GM21529 (cell line): ENCODE results near the gene WDR5.
A peak's percentile ranks its signal among the peaks of the same experiment; 100 is the strongest.

Experiments used
- ATAC-seq: cut with Tn5 transposase; IDR thresholded peaks from one replicate; pipeline ENCODE4 v1.9.1; 2021; ENCODE audit not compliant: unreplicated experiment

The WDR5 gene

DNA sequence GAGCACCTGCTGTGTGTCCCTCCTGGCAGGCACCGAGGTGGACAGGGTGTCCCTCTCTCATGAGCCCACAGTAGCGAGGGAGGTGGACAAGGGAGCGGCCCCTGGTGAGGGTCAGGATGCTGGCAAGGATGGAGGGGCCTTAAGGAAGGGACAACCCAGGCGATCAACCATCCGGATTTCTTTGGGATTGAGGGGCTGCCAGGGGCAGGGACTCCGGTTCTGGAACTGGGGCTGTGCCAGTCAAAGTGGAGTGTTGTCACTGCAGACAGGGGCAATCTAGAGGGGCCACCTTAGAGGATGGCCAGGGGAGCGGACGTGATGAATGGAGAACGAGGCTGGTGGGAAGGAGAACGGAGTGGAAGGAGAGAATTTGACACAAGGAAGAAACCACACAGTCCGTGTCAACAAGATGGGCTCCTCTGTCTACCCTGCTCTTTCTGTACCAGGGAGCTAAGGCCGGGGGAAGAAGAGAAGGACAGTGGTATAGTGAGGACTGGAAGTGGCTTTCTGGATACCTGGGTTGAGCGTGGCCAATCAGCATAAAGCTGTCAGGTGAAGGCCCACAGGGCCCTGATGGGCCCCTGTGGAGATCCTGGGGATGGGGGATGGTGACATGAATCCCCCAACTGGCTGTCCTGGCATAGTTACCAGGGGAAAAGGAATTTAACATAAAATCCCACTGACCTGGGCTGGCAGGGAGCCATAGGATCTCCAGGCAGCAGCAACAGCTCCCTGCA is 4.2 kb upstream of the WDR5 start:
- ATAC-seq, result no peak

DNA sequence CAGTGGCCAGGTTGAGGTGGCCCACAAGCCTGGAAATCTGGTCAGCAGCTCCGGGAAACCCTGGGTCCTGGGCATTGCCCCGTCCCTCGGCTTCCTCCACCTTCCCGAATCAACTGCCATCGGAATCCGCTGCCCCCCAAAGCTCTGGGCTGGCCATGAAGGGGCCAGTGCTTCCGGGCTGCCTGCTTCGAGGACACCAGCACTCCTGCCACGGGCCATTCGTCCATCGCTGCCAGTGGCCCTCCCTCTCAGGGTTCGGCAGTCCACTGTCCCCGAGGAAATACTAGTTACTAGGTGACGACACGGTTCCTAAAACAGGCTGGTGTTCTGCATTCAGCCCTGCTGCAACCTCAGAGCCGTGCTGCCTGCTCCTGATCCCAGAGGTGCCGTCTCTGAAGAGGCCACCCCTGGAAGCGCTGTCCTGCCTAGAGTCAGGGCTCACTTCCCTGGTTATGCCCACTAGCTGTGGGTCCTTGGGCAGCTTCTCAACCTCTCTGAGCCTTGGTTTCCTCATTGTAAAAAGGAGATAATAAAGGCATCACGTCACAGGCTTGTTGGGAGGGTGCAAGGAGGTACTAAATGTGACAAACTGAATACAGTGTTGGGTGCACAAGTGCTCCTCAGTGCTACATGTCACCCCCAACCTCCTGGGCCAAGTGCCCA is 3.5 kb upstream of the WDR5 start:
- ATAC-seq, result no peak

DNA sequence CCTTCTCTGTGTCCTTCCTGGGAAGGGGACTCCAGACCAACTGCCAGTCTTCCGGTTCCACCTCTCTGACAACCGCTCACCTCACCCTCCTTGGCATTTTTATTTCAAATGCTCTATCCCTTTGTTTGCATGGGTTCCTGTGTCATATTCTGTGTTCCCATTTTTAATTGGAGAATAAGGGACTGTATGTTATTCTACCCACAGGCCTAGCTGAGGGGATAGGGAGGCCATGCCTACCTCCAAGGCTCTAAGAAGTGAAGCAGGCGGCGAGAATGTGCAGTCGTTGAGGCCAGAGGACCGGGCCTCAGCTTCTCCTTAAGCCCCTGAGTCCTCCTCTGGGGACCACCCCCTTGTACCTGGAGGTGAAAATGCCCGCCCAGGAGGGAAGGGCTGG is 936 bp upstream of the WDR5 start:
- ATAC-seq, result no peak

DNA sequence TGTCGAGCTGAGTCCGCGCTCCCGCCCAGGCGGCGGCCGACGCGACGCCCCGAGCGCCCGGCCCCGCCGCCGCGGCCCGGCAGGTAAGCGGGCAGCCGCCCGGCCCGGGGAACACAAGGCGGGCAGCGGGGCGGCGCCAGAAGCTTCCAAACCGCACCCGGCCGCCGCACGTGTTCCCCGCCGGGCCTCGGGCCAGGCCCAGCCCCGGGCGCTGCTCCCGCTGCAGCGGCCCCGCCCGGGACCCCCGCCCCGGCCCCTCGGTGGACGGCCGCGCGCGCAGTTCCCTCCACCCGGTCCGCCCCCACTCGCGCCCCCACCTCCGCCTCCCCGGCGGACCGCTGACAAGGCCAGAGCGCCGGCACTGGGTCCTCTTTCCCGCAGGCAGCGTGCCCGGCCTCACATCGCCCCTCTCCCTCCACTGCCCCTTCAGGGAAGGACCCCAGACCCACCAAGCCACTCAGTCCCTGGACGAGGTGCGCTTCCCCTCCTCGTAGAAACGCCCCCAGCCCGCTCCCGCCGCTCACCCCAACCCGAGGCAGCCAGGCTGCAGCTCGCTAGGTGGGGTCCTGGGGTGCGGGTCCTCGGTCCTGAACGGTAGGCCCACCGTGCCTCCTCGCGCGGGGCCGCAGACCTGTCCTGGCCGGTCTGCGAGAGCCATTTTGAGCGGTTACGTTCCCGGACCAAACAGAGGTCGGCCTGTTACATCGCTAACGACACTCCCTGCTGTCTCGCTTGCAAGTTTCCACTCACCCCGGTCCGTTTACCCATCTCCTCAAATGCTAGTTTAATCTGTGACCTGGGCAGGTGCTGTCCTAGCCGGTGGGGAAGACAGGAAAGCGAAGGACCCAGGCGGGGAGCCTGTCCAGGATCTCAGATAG is 475 bp downstream of the WDR5 start:
- peak; percentile 16 for ATAC-seq

DNA sequence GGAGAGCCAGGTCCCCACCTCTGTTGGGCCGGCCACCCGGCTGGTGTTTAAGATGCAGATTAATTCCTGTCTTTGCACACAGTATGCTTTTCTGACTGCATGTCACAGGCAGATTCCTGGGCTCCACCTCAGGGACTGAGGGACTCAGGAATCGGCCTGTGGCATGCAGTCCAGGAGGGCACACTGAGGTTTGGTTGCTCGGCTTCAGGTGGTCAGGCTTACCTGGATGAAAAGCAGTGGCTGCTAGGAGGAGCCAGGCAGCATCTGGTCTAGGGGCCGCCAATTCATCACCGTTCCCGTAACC is 1.1 kb downstream of the WDR5 start:
- no peak for ATAC-seq

DNA sequence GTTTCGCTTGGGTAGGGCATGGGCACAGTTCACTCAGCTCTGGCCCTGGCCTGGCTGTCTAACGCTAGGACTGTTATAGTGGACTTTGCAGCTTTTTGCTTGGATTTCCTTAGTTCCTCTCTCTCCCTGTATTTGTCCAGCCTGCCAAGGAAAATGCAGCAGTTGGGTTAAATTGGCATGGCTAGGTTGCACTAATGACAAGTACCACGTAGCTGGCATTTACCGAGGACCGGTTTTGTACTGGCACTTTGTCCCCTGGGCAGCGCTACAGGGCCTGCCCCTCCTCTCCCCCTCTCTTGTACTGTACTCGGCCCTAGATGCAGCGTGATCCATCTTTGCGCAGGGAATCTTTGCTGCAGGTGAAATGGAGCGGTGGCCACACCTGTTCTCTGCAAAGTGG is 2.4 kb downstream of the WDR5 start:
- no peak for ATAC-seq

DNA sequence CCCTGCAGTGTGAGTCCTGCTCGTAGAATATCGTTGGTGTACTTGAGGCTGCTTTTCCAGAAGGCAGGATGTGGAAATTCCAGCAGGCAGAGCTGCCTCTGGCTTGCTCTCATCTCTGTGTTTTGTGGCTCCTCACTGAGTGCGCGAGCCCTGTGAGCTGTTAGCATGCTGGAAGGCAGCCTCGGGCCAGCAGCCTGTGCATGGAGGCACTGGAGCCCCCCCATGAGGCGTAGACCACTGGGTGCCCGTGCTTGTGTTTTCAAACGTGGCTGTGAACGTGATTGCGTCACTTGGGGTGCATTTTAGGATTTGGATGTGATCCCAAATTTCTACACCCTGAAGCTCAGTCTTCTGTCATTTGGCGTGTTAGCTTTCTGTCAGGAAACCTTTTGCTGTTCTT is 3.2 kb downstream of the WDR5 start:
- ATAC-seq, result no peak

DNA sequence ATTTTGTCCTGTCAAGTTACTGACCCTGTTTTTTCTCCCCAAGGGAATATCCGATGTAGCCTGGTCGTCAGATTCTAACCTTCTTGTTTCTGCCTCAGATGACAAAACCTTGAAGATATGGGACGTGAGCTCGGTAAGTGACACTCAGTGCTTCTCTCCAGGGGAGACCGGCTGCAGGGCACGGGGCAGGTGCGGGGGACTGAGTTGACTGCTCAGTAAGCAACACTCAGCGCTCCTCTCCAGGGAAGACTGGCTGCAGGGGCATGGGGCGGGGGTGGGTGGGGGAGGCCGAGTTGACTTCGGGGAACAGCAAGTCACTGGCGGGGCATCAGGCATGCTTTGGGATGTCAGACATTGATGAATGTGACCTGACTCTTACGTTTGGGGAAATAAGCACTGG is 6.0 kb downstream of the WDR5 start:
- no peak for ATAC-seq

DNA sequence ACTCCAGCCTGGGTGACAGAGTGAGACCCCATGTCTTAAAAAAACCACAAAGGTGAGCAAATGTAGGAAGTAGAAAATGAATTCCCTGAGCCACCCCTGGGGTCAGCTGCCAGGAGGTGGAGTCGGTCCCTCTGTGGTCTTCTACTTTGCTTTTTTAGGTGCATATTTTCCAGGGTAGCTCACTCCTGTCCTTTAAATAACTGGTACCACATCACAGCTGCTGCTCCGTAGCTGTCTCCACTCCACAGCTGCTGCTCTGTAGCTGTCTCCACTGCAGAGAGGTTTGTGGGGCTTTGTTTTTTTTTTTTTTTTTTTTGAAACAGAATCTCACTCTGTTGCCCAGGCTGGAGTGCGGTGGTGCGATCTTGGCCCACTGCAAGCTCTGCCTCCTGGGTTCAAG is 8.9 kb downstream of the WDR5 start:
- ATAC-seq, result no peak

DNA sequence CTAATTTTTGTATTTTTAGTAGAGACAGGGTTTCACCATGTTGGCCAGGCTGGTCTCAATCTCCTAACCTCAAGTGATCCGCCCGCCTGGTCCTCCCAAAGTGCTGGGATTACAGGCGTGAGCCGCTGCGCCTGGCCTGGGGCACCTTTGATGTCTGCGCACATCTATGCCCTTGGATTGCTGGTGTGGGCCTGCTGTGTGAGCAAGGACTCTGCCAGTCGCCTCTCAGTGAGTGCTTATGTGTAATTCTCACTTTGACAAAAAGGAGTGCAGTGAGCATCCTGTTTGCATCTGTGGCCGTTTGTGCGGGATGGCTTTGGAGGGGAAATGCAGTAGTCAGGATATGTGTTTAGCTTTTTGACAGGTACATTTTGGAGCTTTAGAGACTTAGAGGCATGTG is 9.4 kb downstream of the WDR5 start:
- no peak for ATAC-seq

DNA sequence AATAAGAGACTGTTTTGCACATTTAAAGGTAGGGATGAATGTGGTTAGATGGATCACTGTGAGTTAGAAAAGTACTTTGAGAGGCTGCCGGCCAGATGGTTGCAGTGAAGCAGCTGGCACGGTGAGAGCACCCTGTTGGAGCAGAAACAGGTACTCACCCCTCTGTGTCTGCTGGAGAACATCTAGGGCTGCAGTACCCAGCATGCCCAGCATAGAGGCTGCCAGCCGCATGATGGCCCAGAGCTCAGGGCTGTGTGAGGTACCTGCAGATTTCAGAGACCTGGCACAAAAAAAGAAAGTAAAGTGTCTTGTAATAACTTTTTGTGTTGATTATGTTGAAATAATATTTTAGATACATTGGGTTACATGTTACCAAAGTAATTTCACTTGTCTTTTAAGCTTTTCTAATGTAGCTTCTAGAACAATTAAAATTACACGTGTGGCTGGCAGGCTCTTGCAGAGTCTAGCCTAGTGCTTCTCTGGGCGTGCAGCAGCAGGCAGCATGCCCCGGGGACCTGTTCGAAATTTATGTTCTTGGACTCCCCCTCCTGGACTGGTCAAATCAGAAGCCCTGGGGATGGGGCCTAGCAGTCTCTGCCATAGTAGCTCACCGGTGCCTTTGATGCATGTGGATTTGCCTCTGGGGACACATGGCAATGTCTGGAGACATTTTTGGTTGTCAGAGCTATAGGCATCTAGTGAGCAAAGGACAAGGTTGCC is 11.1 kb downstream of the WDR5 start:
- ATAC-seq, result no peak

DNA sequence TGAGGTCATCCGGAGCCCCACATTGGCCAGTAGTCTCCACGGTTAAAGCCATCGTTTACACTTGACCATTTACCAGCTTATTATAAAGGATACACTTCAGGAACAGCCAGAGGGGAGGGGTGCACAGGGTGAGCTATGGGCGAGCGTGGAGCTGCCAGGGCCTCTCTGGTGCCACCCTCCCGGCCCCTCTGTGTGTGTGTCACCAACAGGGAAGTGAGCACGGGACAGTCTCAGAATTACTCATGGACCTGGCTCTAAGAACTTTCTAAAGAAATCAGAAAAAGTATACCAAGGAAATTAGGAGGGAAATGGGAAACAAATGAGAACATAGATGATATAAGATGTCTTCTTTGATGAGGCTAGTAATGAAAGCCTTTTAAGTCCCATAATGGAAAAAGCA is 13.5 kb downstream of the WDR5 start:
- ATAC-seq, result no peak

DNA sequence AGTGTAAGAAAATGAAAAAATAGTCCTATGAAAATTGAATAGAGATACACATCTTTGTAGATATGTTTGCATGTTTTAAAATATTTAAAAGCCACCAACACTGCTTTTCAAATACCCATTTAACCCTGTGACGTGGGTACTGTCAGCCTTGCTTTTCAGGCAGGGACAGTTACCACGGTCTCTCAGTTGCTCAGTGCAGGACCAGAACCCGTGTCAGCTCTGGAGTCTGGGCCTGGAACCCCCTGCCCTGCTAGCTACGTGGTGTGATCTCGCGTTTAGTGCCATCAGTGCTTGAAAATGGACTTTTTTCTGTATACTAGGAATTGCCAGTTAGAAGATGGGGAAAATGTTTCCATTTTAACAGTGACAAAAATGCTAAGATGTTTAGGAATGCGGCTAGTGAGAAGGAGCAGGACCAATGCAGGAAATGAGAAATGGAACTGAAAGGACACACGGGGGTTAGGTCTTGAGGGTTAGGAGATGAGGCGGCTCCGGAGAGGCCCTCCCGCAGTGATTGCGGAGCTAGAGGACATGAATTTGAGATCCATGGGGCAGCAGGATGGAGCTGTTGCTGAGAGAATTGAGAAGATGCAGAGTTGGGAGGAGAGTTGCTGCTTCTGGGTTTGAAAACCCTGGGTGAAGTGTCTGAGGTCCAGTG is 14.8 kb downstream of the WDR5 start:
- ATAC-seq, result no peak

DNA sequence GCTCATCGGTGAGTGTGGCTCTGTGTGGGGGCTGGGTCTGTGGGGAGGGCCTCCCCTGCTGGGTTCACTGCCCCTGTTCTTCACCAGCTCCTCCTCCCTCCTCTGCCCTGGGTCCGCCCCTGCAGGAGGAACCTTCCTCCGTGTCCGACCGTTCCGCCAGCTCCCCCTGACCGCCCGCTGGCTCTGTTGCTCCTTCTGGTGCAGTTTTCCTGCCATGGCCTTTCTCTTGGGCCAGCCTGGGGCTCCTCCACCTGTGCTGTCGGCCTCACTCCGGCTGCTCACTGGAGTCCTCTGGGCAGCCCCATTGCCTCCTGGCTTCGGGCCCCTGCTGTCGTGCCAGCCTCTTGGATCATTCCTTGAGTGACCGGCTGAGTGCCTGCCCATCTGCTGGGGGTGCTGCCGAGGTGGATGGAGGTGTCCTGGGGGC is 16.2 kb downstream of the WDR5 start:
- no peak for ATAC-seq

DNA sequence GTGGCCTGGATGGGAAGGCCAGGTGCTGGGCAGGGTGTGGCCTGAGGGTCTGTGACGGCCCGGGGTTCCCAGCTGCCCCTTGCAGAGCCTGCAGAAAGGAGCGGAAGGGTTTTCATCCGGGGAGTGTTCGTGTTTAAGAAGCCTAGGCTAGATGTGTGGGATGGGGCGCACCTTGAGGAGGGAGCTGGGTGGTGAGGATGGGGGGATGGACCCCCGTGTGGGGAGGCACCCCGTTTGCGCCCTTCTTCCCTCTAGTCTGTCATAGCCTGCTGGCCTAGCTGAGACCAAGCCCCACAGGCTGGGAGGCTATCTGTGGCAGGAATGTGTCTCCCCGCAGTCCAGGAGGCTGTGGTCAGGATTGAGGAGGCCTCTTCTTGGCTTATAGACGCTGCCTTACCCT is 16.6 kb downstream of the WDR5 start:
- no peak for ATAC-seq

DNA sequence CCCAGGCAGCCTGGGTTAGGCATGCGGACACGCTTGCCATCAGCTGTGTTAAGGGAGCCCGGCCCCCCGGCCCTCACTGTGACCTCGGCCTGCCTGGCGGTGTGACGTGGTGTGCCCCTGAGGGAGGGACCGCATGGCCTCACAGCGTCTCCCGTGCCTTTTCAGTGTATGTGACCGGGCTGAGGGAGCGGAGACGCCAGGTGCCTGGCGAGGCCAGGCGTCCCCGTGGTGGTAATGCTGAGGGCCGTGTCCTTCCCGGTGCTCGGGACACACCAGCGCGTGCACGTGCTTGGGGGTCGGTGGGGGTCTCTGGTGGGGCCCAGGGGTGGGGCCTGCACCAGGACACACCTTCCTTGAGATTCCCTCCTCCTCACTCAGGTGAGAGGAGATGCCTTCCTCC is 17.6 kb downstream of the WDR5 start:
- ATAC-seq, result no peak

DNA sequence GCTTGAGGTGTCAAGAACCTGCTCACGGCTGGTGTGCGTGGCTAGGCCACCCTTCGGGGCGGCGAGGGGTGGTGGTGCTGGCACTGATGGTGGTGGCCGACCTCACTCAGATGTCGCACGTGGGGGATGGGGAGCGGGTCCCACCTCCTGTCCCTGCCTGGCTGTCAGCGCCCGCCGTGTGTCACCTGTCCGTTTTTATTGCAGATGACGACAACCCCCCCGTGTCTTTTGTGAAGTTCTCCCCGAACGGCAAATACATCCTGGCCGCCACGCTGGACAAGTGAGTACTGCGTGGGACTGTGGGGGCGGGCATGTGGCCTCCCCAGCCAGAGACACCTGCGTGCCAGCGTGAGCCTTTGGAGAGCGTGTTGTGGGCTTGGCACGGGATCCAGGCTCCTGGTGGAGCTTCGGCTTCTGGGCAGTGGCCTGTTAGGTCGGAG is 18.4 kb downstream of the WDR5 start:
- no peak for ATAC-seq

DNA sequence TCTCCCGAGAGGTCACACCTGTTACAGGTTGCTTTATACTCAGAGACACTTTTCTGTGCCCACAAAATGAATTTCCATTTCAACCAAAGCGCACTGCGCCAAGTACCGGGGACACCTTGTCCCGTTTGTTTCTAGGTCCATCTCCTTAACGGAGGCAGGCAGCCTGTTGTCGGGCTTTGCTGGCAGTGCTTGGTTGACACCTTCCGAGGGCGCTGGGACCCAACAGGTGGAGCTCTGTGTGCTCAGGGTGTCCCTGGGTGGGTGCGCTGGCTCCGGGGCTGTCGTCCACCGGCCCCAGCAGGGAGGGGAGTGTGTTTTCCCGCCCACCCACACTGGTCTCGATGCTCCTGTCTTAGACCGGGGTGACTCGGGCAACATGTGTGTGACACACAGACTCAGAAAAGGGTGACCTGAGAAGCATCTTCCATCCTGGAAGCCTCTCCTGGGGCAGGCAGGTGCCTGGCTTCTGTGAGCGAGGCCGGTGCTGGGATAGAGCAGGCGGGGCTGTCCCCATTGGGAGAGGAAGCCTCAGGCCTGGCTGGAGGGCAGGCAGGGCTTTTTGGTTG is 20.0 kb downstream of the WDR5 start:
- no peak for ATAC-seq

DNA sequence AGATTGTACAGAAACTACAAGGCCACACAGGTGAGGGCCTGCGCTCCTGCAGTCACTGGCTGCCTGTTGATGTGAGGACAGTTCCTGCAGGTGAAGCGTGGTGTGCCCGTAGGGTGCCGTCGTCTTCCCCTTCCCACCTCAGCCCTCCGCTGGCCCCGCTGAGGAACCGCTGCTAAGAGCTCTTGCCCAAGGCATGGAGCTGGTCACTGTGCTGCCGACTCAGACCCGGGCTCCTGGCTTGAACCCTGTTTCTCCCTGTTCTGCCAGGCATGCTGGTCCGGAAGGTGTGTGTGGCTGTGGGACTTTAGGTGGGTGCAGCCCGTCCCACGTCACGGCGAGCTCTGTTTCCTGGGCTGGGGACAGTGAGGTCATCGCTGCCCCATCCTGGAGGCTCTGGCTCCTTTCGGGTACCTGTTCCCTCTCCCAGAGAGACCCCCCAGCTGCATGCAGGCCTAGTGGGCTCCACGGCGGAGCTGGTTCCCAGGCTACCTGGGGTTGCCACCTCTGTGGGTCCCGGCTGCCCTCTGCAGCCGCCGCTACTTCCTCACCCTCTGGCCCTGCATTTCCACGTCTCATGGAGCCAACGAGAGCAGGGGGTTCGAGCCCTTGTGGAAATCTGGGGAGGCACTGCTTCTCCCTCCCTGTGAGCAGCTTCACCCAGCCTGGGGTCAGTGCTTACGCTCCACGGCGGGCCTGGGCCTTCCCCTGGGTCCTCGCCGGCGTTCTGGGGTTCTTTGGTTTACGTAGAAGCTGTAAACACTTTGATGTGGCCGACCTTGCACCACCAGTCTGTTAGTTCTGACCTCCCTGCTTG is 20.9 kb downstream of the WDR5 start:
- ATAC-seq, result no peak

DNA sequence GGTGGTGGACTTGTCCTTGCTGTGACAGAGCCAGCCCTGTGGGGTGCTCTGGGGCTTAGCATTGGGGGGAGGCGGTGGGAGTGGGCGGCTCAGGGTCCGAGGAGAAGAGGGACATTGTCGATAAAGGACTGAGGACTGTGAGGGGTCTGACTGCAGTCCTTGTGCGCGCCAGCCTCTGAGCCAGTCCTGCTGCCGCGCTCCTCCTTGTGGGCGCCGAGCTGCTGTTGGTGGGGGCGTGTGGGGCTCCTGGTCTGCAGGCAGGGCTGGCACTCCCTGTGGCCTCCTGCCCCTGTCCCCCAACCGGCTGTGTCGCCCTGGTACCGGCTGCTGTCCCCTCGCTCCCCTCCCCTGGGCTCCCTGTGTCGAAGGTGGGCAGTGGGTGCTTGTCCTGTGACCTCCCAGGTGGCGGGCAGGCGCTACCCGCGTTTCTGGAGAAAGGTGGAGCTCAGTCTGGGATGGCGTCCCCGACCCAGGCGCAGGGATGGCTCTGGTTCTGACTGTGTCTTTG is 21.6 kb downstream of the WDR5 start:
- ATAC-seq, result no peak
